ENCODE results near the gene LRRC8C.

DNA sequence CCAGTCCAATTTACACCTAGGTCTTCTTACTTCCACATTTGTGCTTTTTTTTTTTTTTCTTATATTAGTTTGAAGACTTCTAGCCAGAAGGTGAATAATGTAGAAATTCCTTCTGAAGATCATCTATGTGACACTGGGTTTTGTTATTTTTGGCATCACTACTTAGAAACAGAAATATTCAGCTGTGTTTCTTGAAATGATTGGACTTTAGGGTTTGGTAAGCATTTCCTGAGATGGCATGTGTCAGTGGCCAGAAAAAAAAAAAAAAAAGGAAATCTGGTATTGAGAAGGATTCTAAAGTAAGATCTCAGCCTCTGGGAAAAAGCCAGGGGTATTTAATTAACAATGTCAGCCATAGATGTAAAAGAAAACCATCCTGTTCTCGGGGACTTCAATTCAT lies 43.4 kb upstream of the LRRC8C start:
- TF ChIP-seq EZH2 (IDR thresholded peaks at IDR 0.05; ENCODE audit: low read depth, unreplicated experiment) (no peak), EZH2phosphoT487 (IDR thresholded peaks at IDR 0.05; ENCODE audit: unreplicated experiment) (no peak), CTCF (conservative IDR thresholded peaks at IDR 0.05; ENCODE audit: low read depth in 2 of 2) (no peak), POLR2AphosphoS5 (IDR thresholded peaks at IDR 0.05; ENCODE audit: low read depth) (no peak)

All from GM23338 (cell line).